WI38 (cell line): ENCODE data around the gene NCBP3.

Experiments
- H3K4me3 ChIP-seq: 2 replicates; pipeline ENCODE4 v1.5.1; 2011; ENCODE audit warnings: low read depth, mild to moderate bottlenecking, control low read depth, low read length
- TF ChIP-seq, protein P1 (sequence below): IDR thresholded peaks from 2 replicates; pipeline ENCODE4 v1.5.1; 2012; ENCODE audit warnings: low read depth, mild to moderate bottlenecking, control low read depth, low read length

The NCBP3 gene

DNA sequence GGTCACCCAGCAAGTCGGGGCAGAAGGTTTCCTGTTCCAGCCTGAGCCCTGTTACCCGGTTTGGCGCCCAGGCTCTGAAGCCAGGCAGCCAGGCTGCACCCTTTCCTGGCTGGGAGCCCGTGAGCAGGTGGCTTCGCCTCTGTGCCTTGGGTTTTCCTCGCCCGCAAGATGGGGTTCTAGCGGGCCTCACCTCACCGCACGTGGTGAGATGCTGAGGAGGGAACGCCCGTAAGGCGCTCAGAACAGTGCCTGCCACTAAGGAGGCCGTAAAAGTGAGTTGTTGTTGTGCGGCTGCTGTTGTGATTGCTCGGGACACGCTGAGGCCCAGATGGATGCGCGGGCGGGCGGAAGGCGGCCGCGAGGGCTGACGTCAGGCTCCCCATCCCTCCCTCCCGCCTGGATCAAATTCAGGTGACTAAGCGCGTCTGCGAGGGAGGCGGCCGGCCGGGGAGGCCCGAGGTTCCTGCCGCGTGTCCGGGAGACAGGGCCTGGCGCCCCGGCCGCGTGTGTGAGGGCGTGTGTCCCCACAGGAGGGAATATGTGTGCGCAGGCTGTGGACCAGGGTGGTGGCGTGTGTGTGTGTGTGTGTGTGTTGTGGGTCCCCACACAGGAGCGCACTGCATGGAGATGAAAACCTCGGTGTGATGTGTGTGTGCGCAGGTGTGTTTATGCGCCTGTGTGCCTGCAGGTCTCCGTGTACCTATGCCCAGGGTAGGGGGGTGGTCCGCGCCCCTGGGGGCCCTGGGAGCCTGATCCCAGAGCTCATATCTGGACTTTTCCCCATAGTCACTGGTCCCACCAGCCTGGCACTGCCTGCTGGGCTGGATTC, 42.5 kb upstream of the NCBP3 start:
- TF ChIP-seq, protein P1, sequence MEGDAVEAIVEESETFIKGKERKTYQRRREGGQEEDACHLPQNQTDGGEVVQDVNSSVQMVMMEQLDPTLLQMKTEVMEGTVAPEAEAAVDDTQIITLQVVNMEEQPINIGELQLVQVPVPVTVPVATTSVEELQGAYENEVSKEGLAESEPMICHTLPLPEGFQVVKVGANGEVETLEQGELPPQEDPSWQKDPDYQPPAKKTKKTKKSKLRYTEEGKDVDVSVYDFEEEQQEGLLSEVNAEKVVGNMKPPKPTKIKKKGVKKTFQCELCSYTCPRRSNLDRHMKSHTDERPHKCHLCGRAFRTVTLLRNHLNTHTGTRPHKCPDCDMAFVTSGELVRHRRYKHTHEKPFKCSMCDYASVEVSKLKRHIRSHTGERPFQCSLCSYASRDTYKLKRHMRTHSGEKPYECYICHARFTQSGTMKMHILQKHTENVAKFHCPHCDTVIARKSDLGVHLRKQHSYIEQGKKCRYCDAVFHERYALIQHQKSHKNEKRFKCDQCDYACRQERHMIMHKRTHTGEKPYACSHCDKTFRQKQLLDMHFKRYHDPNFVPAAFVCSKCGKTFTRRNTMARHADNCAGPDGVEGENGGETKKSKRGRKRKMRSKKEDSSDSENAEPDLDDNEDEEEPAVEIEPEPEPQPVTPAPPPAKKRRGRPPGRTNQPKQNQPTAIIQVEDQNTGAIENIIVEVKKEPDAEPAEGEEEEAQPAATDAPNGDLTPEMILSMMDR = no peak
- no peak overlapping the region for H3K4me3 ChIP-seq

DNA sequence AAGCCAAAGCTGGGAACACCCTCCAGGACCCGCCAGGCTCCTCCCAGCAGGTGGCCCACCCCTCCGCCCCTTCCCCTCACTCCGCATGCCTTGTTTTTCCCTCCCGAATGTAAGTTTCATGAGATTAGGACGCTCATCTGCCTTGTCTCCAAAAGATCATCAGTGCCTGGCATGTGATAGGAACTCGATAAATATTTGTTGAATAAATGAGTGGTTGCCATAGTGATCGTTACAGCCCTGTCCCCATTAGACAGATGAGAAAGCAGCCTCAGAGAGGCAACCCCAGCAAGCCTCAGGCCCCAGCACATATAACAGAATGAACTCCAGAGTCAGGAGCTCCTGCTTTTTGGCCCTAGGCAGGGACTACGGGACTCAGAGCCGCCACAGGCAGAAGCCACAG, 41.8 kb upstream of the NCBP3 start:
- TF ChIP-seq, protein P1 = no peak
- H3K4me3 ChIP-seq = no peak overlapping the region

DNA sequence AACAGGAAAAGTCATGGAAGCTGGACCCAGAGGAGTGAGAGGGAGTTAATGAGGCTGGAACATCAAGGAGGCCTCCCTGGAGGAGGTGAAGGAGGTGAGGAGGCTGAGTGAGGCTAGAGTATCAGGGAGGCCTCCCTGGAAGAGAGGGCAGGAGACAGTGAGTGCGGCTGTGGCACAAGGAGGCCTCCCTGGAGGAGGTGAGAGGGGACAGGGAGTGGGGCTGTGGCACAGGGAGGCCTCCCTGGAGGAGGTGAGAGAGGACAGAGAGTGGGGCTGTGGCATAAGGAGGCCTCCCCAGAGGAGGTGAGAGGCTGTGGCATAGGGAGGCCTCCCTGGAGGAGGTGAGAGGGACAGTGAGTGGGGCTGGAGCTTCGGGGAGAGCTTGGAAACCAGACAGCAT, 41.3 kb upstream of the NCBP3 start:
- H3K4me3 ChIP-seq = no peak overlapping the region
- TF ChIP-seq, protein P1 = no peak

DNA sequence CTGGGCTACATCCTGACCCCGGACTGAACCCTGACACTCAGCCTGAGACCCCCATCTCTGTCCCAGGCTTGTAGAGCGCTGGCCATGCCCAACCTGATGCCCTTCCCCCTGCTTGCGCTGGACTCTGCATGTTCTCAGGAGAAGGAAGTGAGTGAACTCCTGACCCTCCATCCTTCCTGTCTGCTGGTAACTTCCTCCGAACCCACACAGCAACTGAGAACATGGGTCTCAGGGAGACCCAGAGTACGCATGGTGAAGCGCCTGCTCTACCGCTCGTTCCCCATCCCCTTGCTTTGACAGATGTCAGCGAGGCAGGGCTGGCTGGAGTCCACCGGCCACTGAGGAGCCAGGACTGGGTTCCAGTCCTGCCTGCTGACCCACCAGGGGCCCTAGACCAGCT, 40.7 kb upstream of the NCBP3 start:
- TF ChIP-seq, protein P1 = no peak
- no peak overlapping the region for H3K4me3 ChIP-seq

DNA sequence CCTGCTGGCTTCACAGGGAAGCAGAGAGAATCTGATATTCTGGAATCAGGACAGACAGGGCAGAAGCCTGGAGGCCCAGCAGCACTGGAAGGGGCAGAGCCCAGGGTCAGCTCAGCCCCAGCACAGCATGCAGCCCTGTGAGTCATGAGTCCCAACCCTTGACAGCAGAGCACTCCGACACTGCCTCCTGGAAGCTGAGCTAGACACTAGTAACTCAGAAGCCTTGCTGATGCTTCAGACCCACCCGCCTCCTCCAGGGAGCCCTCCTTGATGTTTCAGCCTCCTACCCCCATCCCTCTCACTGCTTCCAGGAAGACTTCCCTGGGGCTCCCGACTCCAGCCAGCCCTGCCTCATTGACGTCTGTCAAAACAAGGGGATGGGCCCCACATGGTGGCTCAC, 39.9 kb upstream of the NCBP3 start:
- no peak overlapping the region for H3K4me3 ChIP-seq
- TF ChIP-seq, protein P1 = no peak

DNA sequence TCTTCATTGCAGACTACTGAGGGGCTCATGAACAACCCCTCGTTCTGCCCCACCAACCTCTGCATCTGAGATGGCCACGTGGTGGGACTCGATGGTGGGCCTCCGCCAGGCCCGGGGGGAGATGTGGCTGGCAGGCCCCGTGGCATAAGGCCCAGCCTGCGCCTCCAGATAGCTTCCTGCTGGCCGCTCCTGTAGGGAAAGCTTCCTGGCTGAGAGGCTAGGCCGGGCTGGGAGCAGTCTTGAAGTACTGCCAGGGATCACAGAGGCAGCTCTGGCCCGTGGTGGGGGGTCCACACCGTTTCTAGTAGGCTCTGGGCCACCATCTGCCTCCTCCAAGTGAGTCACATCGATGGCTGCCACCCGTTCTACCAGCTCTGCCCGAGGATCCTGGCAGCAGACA, 39.2 kb upstream of the NCBP3 start:
- no peak overlapping the region for H3K4me3 ChIP-seq
- TF ChIP-seq, protein P1 = no peak

DNA sequence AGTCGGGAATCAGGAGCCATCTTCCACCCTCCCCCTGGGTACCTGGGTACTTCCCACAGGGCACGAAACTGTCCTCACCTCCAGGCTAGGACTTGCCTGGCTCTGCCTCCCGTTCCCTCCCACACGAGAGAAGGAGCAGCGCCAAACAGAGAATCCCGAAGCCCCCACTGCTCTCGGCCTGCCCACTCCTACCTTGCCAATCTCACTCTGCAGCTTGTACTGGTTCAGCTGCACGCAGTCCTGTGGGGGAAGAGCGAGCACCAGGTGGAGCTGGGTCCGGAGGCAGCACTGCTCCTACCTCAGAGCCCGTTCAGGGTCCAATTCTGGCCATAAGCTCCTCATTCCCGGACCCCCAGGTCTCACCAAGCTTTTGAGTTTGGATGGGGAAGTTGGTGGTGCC, 38.1 kb upstream of the NCBP3 start:
- TF ChIP-seq, protein P1 = no peak
- H3K4me3 ChIP-seq = no peak overlapping the region
